ENCODE data around the gene MAP3K13. TPM values are rescaled to one million over a fixed set of nuclear protein-coding genes. Genes with fewer than 3 reads are reported as not detected.

MAP3K13 gene
- total and polyA plus RNA-seq, 2 experiments from 2014 or later, result 43.8 to 65.3 TPM

GRCh38 chr3:185322101-185322719 is 40.7 kb upstream of the MAP3K13 start:
- Histone ChIP-seq H3K4me2 (peak overlapping the region; percentile 28), H3K27me3 (no peaks in the 10 kb centered on the region), H3K4me1 (ENCODE audit: insufficient read depth) (peaks cover 8% of the 10 kb centered on the region), H3K79me2 (no peaks in the 10 kb centered on the region), H3K9me3 (ENCODE audit: low read depth) (no peaks in the 10 kb centered on the region), H2AFZ (no peak overlapping the region), H3K36me3 (replicated peaks; ENCODE audit: insufficient read depth, low read depth) (no peaks in the 10 kb centered on the region), H3K4me3 (no peak overlapping the region), H3K27ac (no peak overlapping the region), H3K9me2 (replicated peaks; ENCODE audit: insufficient read depth) (no peaks in the 10 kb centered on the region), H4K20me1 (ENCODE audit: insufficient read depth, poor library complexity, severe bottlenecking) (no peaks in the 10 kb centered on the region)
- TF ChIP-seq EZH2phosphoT487 (IDR thresholded peaks at IDR 0.05; ENCODE audit: low read depth, severe bottlenecking, unreplicated experiment) (no peak), CTCF (IDR thresholded peaks at IDR 0.05; ENCODE audit: poor library complexity) (no peak)
- no peak for DNase-seq (ENCODE audit: low spot score)
- WGBS (ENCODE audit: low lambda C conversion rate, missing lambda C conversion rate), result 77% methylated on average over 5 of the region's 5 CpGs

GRCh38 chr3:185325946-185326791 is 36.8 kb upstream of the MAP3K13 start:
- Histone ChIP-seq H4K20me1 (ENCODE audit: insufficient read depth, poor library complexity, severe bottlenecking) (no peaks in the 10 kb centered on the region), H3K27me3 (no peaks in the 10 kb centered on the region)
- DNase-seq (ENCODE audit: low spot score), result no peak

GRCh38 chr3:185327062-185327461 is 35.9 kb upstream of the MAP3K13 start:
- Histone ChIP-seq H3K27me3 (no peaks in the 10 kb centered on the region), H3K36me3 (replicated peaks; ENCODE audit: insufficient read depth, low read depth) (no peaks in the 10 kb centered on the region), H3K79me2 (peaks cover 17% of the 10 kb centered on the region), H3K27ac (peak overlapping the region; percentile 78), H4K20me1 (ENCODE audit: insufficient read depth, poor library complexity, severe bottlenecking) (no peaks in the 10 kb centered on the region), H2AFZ (no peak overlapping the region), H3K4me1 (ENCODE audit: insufficient read depth) (peaks cover 14% of the 10 kb centered on the region), H3K9me3 (ENCODE audit: low read depth) (no peaks in the 10 kb centered on the region), H3K4me3 (no peak overlapping the region), H3K4me2 (no peak overlapping the region), H3K9me2 (replicated peaks; ENCODE audit: insufficient read depth) (no peaks in the 10 kb centered on the region)
- no peak for DNase-seq (ENCODE audit: low spot score)
- TF ChIP-seq EZH2 (IDR thresholded peaks at IDR 0.05; ENCODE audit: borderline replicate concordance), result no peak
- TF ChIP-seq CTCF (IDR thresholded peaks at IDR 0.05; ENCODE audit: poor library complexity), result no peak
- no peak for TF ChIP-seq EZH2phosphoT487 (IDR thresholded peaks at IDR 0.05; ENCODE audit: low read depth, severe bottlenecking, unreplicated experiment)
- 70% methylated on average over 6 of the region's 6 CpGs for WGBS (ENCODE audit: low lambda C conversion rate, missing lambda C conversion rate)

More at GRCh38 chr3:185325946-185326791, 36.8 kb upstream of the MAP3K13 start:
- Histone ChIP-seq H3K79me2 (peaks cover 9% of the 10 kb centered on the region), H3K4me1 (ENCODE audit: insufficient read depth) (peaks cover 14% of the 10 kb centered on the region), H3K27ac (no peak overlapping the region), H2AFZ (no peak overlapping the region), H3K9me3 (ENCODE audit: low read depth) (no peaks in the 10 kb centered on the region), H3K36me3 (replicated peaks; ENCODE audit: insufficient read depth, low read depth) (no peaks in the 10 kb centered on the region), H3K9me2 (replicated peaks; ENCODE audit: insufficient read depth) (no peaks in the 10 kb centered on the region), H3K4me2 (peak overlapping the region; percentile 39), H3K4me3 (no peak overlapping the region)
- TF ChIP-seq EZH2 (IDR thresholded peaks at IDR 0.05; ENCODE audit: borderline replicate concordance), result no peak
- no peak for TF ChIP-seq EZH2phosphoT487 (IDR thresholded peaks at IDR 0.05; ENCODE audit: low read depth, severe bottlenecking, unreplicated experiment)
- TF ChIP-seq CTCF (IDR thresholded peaks at IDR 0.05; ENCODE audit: poor library complexity), result no peak
- 68% methylated on average over 8 of the region's 8 CpGs for WGBS (ENCODE audit: low lambda C conversion rate, missing lambda C conversion rate)

Data from hepatocyte (in vitro differentiated cells).